GM18520 (cell line): Measurements from ENCODE around the gene MSL3.

Experiments
- ATAC-seq: cut with Tn5 transposase; IDR thresholded peaks from one replicate; pipeline ENCODE4 v1.9.1; 2021; ENCODE audit not compliant: unreplicated experiment

MSL3 gene

DNA sequence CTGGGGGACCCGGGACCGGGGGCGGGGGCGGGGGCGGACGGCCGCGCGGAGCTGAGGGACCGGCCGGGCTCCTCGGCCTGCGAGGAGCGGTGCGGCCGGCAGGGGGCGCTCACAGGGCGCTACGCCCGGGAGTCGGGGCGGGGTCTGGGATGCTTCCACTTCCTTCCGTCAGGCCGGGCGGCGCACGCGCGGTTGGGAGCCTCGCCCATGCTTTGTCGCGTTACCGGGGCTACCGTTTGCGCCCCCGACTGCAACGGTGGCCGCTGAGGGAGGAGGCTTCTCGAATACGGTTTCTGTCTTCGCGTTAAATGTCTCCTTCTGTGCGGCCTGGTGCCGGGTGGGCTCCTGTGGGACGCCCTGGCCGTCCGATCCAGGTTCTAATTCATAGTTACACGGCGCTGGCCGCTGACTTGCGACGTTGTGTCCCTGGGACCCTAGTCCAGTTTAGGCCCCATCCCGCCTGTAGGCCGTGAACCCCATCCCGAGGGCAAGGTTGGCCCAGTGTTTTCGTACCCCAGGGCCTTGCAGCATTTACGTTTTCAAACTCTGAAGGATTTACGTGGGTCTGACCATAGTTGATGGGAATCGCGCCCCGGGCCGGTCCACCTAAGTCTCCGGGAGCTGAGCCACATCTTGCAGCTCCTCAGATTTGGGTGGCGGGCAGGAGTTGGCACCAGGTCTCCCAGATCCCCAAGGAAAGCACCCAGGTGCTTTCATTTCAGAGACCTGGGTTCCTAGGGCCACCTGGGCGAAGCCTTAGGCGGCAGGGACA is 549 bp downstream of the MSL3 start:
- peak; percentile 29 for ATAC-seq

DNA sequence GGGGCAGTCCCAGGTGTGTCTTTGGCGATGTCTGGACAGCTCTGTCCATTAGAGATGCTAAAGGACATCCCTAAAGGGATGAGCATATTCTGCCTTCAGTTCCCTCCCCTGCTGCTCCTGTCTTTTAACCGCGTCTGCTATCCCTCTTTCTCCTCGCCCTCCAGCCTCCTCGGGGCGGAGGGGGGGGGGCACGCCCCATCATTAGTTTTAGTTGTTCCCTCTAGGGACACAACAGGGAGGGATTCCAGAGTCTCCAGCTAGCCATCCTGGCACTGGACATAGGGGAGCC is 1.1 kb downstream of the MSL3 start:
- ATAC-seq: no peak

DNA sequence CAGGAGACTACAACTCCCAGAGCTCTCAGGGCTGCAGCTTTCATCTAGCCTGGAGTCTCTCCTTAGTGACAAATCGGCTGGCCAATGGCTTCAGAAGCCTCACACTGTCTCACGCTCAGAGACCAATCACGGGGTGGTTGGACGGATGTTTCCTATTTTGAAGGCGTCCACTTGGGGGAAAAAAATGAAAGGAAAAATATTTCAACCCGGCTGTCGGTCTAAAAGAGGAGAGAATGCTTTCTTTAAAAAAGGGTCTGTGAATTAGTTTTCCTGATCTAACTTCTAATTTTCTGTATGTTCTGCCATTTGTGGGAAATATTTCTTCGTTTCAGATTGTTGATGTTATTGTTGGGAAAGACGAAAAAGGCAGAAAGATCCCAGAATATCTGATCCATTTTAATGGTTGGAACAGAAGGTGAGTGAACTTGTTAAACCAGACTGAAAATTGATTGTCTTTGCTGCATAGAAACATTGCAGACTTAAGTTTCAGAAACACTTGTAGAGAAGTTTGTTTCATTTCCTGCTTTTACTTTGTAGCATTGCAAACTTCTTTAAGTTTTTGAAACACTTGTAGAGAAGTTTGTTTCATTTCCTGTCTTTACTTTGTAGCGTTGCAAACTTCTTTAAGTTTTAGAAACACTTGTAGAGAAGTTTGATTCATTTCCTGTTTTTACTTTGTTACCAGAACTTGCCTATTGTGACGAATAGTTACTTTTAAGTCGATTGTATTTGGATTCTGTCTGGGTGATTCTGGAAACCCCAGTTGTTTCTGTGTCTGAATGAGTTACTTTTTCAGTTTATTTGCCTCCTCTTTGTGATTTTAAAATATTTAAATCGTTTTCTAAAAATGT is 1.6 kb downstream of the MSL3 start:
- ATAC-seq: peak; percentile 61

DNA sequence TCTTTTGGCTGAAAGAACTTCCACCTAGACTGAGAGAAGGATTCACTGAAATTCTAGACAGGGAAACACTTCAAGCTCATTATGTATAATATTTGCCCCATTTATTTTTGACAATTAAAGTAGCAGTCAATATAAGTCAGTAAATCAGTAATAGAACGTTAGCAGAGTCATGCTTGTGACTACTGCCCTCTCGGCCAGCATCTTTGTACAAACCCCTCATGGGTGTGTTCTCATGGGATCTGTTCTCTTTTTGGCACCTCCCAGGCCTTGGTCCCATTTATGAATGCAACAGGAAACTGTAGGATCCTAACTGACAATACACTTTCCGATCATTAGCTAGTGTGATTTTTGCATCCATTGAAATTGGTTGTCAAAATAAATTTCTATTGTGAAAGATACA is 2.9 kb downstream of the MSL3 start:
- no peak for ATAC-seq

DNA sequence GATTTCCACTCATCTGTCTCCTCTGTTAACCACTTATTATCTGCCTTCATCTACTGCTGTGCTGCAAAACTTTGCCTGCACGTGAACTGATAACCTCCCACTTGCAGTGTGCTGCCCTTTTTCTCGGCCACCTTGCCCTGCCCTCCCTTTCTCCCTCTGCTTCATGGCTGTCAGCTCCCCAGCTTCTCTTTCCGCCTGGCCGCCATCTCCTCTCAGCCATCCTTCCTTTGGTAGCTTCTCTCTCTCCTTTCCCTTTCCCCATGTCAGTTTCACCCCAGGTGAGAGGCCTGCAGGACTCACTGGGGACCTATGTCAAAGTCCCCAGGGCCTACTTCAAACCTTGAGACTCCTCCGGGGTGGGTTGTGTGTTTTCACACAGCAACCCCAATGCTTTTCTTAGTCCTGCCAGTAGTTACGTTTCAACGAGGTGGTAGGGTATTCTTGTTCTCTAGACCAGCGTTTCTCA is 6.6 kb downstream of the MSL3 start:
- ATAC-seq: peak; percentile 29

DNA sequence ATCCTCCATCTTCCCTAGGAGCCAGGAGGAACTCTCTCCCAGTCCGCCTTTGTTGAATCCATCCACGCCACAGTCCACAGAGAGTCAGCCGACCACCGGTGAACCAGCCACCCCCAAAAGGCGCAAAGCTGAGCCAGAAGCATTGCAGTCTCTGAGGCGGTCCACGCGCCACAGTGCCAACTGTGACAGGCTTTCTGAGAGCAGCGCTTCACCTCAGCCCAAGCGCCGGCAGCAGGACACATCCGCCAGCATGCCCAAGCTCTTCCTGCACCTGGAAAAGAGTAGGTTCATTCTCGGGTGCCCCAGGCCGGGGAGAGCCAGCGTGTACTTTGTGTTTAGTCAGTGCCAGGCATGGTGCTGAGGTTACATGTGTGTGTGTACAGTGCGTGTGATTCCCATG is 7.4 kb downstream of the MSL3 start:
- ATAC-seq: no peak

DNA sequence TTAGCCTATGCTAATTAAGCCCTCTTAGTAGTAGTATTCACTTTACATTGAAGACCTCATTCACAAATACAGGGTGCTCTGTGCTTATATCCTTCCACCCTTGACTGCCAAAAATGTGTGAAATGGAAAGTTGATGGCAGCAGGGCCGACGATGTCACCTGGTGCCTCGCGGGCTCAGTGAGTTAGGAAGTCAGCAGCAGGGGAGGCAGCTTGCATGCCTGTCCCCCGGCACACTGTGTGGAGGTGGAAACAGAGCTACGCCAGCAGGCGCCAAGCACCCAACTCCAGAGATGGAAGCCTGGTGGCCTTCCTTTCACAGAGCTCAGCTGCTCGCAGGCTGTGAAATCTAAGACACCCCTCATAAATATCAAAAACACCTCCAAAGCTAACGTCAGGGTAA is 8.4 kb downstream of the MSL3 start:
- no peak for ATAC-seq

DNA sequence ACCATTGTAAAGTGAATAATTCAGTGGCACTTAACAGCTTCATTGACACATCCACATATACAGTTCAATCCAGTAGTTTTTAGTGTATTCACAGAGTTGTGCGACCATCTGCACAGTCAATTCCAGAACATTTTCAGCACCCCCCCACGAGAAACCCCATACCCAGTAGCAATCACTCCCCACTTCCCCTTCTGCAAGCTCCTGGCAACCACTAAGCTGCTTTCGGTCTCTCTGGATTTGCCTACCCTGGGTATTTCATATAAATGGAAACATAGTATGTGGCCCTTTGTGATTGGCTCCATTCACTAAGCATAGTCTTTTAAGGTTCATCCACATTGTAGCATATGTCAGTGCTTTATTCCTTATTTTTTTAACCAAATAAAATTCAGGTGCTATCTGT is 10.0 kb downstream of the MSL3 start:
- peak; percentile 46 for ATAC-seq

DNA sequence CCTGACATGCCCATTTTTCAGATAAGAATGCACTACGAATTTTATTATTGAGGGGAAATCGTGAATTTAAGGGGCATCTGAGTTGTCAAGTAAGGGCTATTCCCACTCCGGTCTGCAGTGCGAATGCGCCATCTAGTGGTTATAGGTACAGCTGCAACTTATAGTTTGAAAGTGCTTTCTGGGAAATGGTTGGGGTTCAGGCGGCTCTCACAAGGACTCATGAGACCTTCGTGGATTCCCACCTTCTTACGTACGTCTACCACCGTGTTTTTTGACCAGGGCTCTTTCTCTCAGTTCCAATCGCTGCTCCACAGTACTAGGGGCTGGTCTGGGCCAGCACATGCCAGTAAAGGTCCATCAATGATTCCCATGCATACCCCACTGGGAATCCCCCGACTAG is 12.3 kb downstream of the MSL3 start:
- no peak for ATAC-seq

DNA sequence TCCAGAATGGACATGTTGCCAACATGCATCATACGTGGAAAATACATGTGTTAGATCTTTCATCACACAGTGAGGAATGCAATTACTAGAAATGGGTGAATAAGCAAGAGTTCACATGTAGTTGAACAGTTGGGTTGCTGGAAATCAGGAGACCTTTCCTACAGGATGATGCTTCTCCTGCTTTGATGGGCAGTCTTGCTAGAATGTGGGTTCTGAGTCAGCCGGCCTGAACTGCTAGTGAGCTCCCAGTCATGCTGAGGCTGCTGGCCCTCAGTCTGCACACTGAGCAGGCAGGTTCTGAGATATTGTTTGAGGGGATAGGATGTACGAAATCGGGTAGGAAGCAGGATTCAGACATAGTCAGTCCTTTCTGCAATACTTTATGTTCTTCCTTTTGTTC is 20.2 kb downstream of the MSL3 start:
- no peak for ATAC-seq

DNA sequence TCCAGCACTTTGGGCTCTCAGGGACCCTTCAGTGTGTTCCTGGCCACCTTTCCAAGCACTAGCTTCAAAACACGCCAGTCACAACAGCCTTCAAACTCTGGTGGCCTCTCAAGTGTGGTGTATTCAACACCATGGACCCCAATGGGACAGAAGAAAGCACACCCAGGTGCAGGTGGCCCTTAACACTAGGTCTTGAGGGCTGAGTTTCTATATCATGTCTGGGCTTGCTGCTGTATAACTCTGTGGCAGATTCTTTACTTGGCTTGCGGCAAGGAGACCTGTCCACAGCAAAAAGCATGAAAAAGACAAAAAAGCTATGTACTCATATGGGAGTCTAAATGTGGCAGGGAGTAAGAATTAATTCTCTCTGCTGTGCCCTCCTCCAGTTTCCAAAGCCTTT is 23.1 kb downstream of the MSL3 start:
- ATAC-seq: no peak

DNA sequence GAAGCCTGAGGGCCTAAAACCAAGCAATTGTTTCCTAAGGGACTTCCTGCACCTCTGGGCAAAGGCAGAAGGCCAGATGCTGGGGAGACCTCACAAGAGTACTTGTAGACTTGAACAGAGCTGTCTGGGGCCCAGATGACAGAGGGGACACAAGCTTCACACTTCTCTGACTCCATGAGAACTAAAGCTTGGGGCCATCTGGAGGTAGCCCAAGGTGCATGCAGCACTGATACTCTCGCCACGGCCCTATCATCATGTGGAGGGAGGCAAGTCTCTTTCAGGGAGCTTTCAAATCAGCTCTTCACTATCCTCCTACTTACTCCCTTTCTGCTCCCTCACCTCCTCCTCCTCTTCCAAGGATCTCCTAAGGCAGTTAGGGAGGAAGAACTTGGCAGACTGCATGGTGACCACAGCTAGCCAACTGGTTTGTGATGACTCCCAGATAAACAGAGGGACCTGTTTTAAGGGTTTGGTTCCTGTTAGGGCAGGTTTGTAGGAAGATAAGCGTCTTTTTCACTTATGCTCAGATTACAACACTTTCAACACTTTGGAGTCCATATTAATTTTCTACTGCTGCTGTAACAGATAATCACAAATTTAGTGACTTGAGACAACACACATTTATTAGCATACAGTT is 23.8 kb downstream of the MSL3 start:
- no peak for ATAC-seq

DNA sequence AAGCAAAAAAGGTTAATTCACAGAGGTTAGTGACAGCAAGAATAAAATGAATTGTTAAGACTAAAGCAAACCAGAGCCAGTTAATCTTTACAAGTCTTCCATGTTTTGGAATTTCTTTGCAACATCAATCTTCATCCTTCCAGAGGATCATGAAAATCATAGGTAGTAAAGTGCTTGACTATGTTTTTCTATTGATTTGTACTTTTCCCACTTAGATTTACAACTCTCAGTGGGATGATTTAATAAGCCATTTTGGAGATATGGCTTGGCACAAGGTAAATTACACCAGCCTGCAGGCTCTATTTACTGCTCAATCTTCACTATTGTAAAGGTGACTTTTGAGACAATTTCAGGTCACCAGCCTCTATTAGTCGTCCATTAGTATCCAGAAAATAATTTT is 26.5 kb downstream of the MSL3 start:
- no peak for ATAC-seq

DNA sequence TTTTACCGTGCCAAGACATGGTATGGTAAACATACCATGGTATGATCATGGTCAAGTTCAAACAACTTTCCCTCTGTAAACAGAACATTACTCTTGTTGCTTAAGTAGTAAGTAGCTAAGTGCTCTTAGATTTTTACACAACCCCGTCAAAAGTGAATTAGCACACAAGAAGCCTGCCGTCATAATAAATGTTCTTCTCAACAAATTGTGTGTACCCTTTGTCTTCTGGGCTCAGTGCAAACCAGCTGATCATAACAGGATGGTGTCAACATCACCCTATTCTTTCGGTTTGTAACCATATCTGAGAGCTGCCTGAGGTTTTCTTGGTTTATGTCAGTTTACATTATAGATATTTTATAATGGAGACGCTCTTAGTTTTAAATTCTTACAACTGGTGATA is 28.8 kb downstream of the MSL3 start:
- ATAC-seq: no peak

DNA sequence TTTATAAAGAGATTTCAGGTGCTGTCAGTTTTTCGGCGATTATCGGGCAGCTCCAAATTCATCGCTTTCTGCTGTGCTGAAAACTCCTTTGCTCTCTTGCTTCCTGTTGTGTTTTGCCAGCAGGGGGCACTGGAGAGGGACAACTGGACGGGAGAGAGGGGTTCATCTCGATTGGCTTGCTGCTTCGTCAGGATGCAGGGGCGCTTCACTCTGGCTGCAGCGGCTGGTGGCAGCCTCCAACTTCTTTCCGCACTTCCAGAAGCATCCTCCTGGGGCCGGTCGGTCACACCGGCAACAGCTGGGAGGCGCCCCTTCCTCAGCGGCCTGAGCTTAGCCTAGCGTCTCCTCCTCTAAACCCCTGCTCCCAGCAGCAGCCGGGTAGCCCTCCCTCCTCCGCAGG is 29.5 kb downstream of the MSL3 start:
- ATAC-seq: no peak

DNA sequence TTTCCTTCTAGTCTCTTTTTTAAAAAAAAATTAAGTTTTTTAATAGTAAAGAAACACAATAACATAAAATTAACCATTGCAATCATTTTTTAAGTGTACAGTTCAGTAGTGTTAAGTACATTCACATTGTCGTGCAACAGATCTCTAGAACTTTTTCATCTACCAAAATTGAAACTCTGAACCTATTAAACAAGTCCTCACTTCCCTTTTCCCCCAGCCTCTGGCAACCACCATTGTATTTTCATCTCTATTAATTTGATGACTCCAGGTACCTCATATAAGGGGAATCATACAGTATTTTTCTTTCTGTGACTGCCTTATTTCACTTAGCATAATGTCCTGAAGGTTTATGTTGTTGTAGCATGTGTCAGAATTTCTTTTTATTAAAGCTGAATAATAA is 31.8 kb downstream of the MSL3 start:
- no peak for ATAC-seq

DNA sequence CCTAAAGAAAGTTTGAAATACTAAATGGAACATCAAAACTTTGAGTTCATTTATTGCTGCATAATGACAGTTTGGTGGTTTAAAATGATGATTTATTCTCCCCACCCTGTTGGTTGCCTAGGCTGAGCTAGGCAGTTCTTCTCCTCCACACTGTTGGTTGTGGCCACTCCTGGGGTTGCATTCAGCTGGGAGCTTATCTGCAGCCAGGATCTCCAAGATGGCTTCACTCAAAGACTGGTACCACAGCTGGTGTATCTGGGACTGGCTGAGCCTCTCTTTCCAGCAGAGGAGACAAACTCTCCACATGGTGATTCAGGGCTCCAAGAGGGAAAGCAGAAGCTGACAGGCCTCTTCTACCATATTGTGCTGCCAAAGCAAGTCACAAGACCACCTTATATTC is 33.1 kb downstream of the MSL3 start:
- ATAC-seq: no peak

DNA sequence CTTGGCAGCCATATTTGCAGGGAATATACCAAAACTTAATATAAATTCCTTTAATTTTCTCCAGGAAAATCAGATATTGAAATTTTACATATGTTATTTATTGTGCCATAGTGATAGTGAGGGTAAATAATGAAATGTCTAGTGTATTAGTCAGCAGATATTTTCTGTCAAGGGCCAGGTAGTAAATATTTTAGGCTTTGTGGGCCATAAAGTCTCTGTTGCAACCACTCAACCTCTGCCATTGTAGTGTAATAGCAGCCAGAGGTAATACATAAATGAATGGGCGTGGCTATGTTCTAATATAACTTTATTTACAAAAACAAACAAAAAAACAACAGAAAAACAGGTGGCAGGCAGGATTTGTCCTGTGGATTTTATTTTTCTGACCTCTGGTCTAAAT is 33.5 kb downstream of the MSL3 start:
- no peak for ATAC-seq

DNA sequence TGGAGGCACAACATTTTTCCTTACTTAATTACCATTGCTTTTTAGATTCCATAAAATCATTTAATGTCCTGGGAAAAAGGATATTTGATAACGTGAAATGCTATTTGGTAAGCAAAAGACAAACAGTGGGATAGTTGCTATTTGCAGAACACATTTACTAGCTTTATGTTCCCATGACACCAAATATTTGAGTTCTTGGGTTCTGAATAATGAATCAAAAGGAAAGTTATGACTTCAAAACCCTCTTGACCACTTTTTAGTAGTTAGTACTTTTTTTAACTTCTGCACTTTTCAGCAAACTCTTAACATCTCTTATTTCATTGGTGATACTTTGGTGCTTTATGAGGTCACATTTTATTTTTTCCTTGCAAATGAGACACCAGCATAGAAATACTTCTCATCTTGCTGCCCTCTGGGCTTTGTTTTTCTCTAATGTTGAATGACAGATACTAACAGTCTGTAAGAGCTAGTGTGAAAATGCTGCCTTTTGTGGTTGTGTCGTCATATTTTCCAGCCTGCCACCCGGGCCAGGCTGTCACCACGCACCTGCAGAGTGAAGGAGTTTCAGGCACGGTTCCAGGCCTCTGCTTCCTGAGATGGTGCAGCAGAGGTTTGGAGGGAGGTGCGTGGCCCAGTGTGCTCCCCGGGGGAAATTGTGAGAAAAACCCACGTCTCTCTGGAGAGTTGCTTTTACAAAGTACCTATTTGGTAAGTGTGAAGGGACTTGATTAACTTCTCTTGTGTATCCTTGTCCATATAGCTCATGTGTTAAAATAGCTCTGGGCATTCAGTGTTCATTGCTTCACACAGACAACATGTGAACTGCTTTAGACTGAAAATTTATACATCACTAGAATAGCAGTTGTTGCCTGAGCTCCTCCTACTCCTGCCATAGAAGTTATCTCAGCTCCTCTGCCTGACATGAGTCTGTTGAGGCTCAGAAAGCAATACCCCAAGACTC is 34.7 kb downstream of the MSL3 start:
- peak; percentile 68 for ATAC-seq

DNA sequence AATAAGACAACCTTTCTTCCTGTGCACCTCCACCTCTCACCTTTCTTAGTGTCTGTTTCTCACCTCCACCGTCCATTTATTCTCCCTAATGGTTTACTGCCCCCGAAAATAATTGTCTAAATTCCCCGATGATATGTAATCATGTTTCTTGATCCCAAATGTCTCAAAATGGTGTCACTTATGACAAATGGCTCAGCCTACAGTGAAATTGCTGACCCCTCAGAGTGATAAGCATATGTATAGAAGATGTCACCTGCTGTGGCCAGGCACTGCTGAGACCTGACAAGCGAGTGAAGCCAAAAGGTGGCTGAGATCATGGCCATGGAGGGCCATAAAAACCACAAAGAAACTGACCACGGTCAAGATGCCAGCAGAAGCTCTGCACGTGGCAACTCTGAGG is 35.7 kb downstream of the MSL3 start:
- no peak for ATAC-seq

DNA sequence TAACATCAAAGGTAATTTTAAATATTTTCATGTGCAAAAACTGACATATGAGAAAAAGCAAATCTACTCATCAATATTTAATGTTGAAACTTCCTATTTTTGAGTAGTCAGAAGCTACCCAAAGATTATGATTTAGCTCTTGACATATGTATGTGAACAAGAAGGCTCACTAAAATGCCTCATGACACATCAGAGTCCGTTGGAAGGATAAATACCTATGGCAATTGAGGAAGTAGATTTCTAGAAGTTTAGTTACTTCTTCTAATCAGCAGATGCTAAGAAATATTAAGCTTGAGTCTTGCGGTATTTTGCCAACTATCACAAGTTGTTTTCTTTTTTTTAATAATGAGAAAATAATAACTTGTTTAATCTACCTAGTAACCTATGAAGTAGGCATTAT is 55.3 kb downstream of the MSL3 start:
- ATAC-seq: no peak
